ENCODE data around the gene CUX1.

DNA sequence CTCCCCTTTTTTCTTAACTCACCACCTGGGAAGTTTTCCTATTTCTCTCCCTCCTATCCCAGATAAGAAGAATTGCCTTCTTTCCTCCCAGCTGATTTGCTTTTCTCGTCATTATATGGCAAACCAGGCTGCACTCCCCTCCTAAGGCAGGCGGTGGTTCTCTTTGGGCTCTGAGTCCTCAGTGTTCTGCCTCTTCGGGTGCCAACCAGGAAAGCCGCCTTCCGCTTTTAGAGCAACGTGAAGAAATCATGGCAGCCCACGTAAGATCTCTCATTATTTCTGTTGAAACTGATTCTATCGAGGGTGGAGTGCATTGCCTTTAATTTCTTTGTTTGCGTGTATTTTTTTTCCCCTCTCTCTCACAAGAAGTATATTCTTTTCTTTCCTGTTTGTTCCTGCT lies 141.9 kb downstream of the CUX1 start:
- TF ChIP-seq, protein P1, sequence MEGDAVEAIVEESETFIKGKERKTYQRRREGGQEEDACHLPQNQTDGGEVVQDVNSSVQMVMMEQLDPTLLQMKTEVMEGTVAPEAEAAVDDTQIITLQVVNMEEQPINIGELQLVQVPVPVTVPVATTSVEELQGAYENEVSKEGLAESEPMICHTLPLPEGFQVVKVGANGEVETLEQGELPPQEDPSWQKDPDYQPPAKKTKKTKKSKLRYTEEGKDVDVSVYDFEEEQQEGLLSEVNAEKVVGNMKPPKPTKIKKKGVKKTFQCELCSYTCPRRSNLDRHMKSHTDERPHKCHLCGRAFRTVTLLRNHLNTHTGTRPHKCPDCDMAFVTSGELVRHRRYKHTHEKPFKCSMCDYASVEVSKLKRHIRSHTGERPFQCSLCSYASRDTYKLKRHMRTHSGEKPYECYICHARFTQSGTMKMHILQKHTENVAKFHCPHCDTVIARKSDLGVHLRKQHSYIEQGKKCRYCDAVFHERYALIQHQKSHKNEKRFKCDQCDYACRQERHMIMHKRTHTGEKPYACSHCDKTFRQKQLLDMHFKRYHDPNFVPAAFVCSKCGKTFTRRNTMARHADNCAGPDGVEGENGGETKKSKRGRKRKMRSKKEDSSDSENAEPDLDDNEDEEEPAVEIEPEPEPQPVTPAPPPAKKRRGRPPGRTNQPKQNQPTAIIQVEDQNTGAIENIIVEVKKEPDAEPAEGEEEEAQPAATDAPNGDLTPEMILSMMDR (IDR thresholded peaks at IDR 0.05; ENCODE audit: low read depth, low read length, poor library complexity, severe bottlenecking) = no peak
- TF ChIP-seq EZH2phosphoT487 (IDR thresholded peaks at IDR 0.05; ENCODE audit: borderline replicate concordance, low read length) = no peak
